HepG2 (cell line): Measurements from ENCODE around the gene MYLK. TPM values are rescaled to one million over a fixed set of nuclear protein-coding genes. Genes with fewer than 3 reads are reported as not detected.

Experiments used
- ATAC-seq: fragments of 200-7000 bp; cut with Tn5 transposase; 3 replicates; pipeline ENCODE4 v1.9.1; 2020; ENCODE audit warnings: mild to moderate bottlenecking, moderate library complexity
- BruUV-seq: library from RNA; stranded (reverse); fragments of 400-500 nt; replicated peaks from 2 replicates; lab custom pipeline; 2021; lab: Mats Ljungman, UMichigan
- CTCF ChIA-PET: fragments of 300-600 bp; formaldehyde crosslinking; extraction: SDS; loops from one replicate; lab custom pipeline; 2021; ENCODE audit warnings: low total read pairs, inconsistent platforms, low intra/inter-chr PET ratio; lab: Yijun Ruan, JAX
- POLR2A ChIA-PET: fragments of 350-600 bp; sonication (Branson Sonifier 250); formaldehyde crosslinking; loops from one replicate; lab custom pipeline; 2020; ENCODE audit warnings: antibody characterized with exemption, inconsistent platforms; lab: Yijun Ruan, JAX
- DNase-seq: peaks from one replicate; pipeline ENCODE4 v3.0.0-alpha.2; 2015; ENCODE audit warnings: low spot score
- FAIRE-seq: peaks from 3 replicates; lab custom pipeline; 2011; peaks lifted over from hg19 to GRCh38; lab: Jason Lieb, UNC
- H2AFZ ChIP-seq: one replicate; pipeline ENCODE4 v1.6.1; 2011; ENCODE audit warnings: low read length, inconsistent platforms
- H3K27ac ChIP-seq: fragments of 300-600 bp; 3 replicates; pipeline ENCODE4 v1.8.0; 2011; ENCODE audit warnings: mixed run types, mild to moderate bottlenecking, mixed read lengths, low read length, inconsistent platforms; ENCODE audit not compliant: insufficient read depth; ENCODE audit errors: extremely low read length
- H3K27me3 ChIP-seq, 2 experiments: fragments of 200-600 bp in 1 of 2; 2 replicates in 1 of 2; 3 replicates in 1 of 2; pipeline versions ENCODE4 v1.6.0 to v1.8.0; 2011; ENCODE audit warnings: low read length in 2 of 2, mild to moderate bottlenecking in 2 of 2, moderate library complexity in 2 of 2, inconsistent platforms in 1 of 2; ENCODE audit not compliant: insufficient read depth in 2 of 2, control insufficient read depth in 1 of 2
- H3K36me3 ChIP-seq, 2 experiments: fragments of 200-600 bp in 1 of 2; replicated peaks in 1 of 2; 2 replicates in 1 of 2; 3 replicates in 1 of 2; pipeline versions ENCODE4 v1.5.1 to v1.8.0; 2011; ENCODE audit warnings: low read length in 2 of 2, inconsistent platforms in 1 of 2; ENCODE audit not compliant: insufficient read depth in 2 of 2, control insufficient read depth in 1 of 2
- H3K4me1 ChIP-seq: 2 replicates; pipeline ENCODE4 v1.5.1; 2012; ENCODE audit warnings: low read length, inconsistent platforms; ENCODE audit not compliant: insufficient read depth
- H3K4me2 ChIP-seq: 2 replicates; pipeline ENCODE4 v1.6.0; 2011; ENCODE audit warnings: low read depth, low read length, inconsistent platforms
- H3K4me3 ChIP-seq, 3 experiments: fragments of 200-600 bp in 1 of 3; sonication (generic), shearing (Covaris generic) in 1 of 3; replicated peaks in 1 of 3; 2 replicates each; pipeline ENCODE4 v1.5.1; 2011 to 2016; ENCODE audit warnings: low read length in 3 of 3, inconsistent platforms in 2 of 3, low read depth in 2 of 3, mild to moderate bottlenecking in 2 of 3, control low read depth in 1 of 3, mixed read lengths in 1 of 3; ENCODE audit not compliant: insufficient read depth in 1 of 3
- H3K79me2 ChIP-seq: one replicate; pipeline ENCODE4 v1.6.1; 2011; ENCODE audit warnings: low read length, inconsistent platforms; ENCODE audit not compliant: insufficient read depth
- H3K9ac ChIP-seq: 2 replicates; pipeline ENCODE4 v1.6.0; 2011; ENCODE audit warnings: mild to moderate bottlenecking, low read depth, low read length, inconsistent platforms; ENCODE audit not compliant: insufficient read depth
- H3K9me3 ChIP-seq: 2 replicates; pipeline ENCODE4 v1.5.1; 2012; ENCODE audit warnings: mild to moderate bottlenecking, low read length
- H4K20me1 ChIP-seq: 2 replicates; pipeline ENCODE4 v1.6.0; 2011; ENCODE audit warnings: inconsistent platforms, mild to moderate bottlenecking, low read length, moderate library complexity; ENCODE audit not compliant: insufficient read depth
- ADNP ChIP-seq: sonication (generic); formaldehyde crosslinking; IDR thresholded peaks from 2 replicates; pipeline ENCODE4 v1.4.0; 2020; ENCODE audit warnings: missing genetic modification reagents
- AKNA ChIP-seq: sonication (generic); formaldehyde crosslinking; IDR thresholded peaks from 2 replicates; pipeline ENCODE4 v1.4.0; 2020; ENCODE audit warnings: missing genetic modification reagents, borderline replicate concordance
- GATAD2A ChIP-seq: IDR thresholded peaks from 2 replicates; pipeline ENCODE4 v1.6.1; 2016
- JDP2 ChIP-seq: sonication (generic); formaldehyde crosslinking; IDR thresholded peaks from 2 replicates; pipeline ENCODE4 v1.8.1; 2022; ENCODE audit warnings: missing genetic modification reagents, borderline replicate concordance
- MEIS1 ChIP-seq: sonication (generic); formaldehyde crosslinking; IDR thresholded peaks from 2 replicates; pipeline ENCODE4 v1.9.0; 2021; ENCODE audit warnings: mild to moderate bottlenecking, missing genetic modification reagents, moderate library complexity, borderline replicate concordance
- NR2F2 ChIP-seq: IDR thresholded peaks from 2 replicates; pipeline ENCODE4 v1.6.1; 2012; ENCODE audit warnings: low read depth, inconsistent platforms, borderline replicate concordance
- TRIM22 ChIP-seq: fragments of 450-650 bp; IDR thresholded peaks from 2 replicates; pipeline ENCODE4 v1.6.1; 2017
- U2AF1 ChIP-seq: fragments of 200-400 bp; formaldehyde crosslinking; optimal IDR thresholded peaks from 2 replicates; pipeline ENCODE3; 2017; ENCODE audit warnings: mild to moderate bottlenecking, low read depth, low read length
- ZBTB7B ChIP-seq: sonication (generic); formaldehyde crosslinking; IDR thresholded peaks from 2 replicates; pipeline ENCODE4 v1.4.0; 2020; ENCODE audit warnings: missing genetic modification reagents
- ZBTB8A ChIP-seq: sonication (generic); formaldehyde crosslinking; IDR thresholded peaks from 2 replicates; pipeline ENCODE4 v1.4.0; 2020; ENCODE audit warnings: mild to moderate bottlenecking, low read depth, missing genetic modification reagents, borderline replicate concordance
- ZNF10 ChIP-seq: sonication (generic); formaldehyde crosslinking; IDR thresholded peaks from 2 replicates; pipeline ENCODE4 v1.4.0; 2020; ENCODE audit warnings: mild to moderate bottlenecking, low read depth, missing genetic modification reagents, borderline replicate concordance
- ZNF124 ChIP-seq: sonication (generic); formaldehyde crosslinking; IDR thresholded peaks from 2 replicates; pipeline ENCODE4 v1.4.0; 2020; ENCODE audit warnings: missing genetic modification reagents
- ZNF589 ChIP-seq: sonication (generic); formaldehyde crosslinking; conservative IDR thresholded peaks from 2 replicates; pipeline ENCODE4 v1.8.0; 2022; ENCODE audit warnings: mild to moderate bottlenecking, moderate library complexity, missing genetic modification reagents
- ZNF660 ChIP-seq: sonication (generic); formaldehyde crosslinking; IDR thresholded peaks from 2 replicates; pipeline ENCODE4 v1.5.1; 2020; ENCODE audit warnings: mild to moderate bottlenecking, low read depth, missing genetic modification reagents, borderline replicate concordance
- ZSCAN30 ChIP-seq: sonication (generic); formaldehyde crosslinking; IDR thresholded peaks from 2 replicates; pipeline ENCODE4 v1.5.0; 2020; ENCODE audit warnings: mild to moderate bottlenecking, missing genetic modification reagents
- WGBS: methylation state at CpG from one replicate; pipeline ENCODE4 v1.1.6; 2017; ENCODE audit warnings: low lambda C conversion rate; 5-methylcytosine and 5-hydroxymethylcytosine counted together
- in situ Hi-C: cut with HindIII; loops from 2 replicates; pipeline ENCODE4 v1.10.0; 2017; ENCODE audit warnings: low pct_unique_long_range_greater_than_20kb; ENCODE audit not compliant: extremely low pct_ligation_motif_present
- intact Hi-C: fragments of 100-400 bp; cut with micrococcal nuclease; formaldehyde crosslinking; loops from one replicate; pipeline ENCODE4 v1.10.0; 2022; ENCODE audit not compliant: unreplicated experiment
- polyA plus RNA-seq, 8 experiments: library from polyadenylated mRNA; depleted of rRNA in 3 of 8; stranded (reverse) in 7 of 8; unstranded in 1 of 8; fragments of >200 nt; fragmentation: Illumina TruSeq in 4 of 8; extraction: Trizol in 4 of 8; gene quantifications; 2 replicates each; pipeline versions ENCODE4 v1.2.1 to v1.2.3, GENCODE V29; 2011 to 2016; ENCODE audit warnings: low read depth in 4 of 8, missing spikeins in 1 of 8, mixed read lengths in 1 of 8; ENCODE audit not compliant: insufficient read depth in 1 of 8
- total RNA-seq, 5 experiments: library from RNA; depleted of rRNA; stranded (reverse); fragments of >200 nt; fragmentation: Illumina TruSeq; extraction: Trizol; gene quantifications; 2 replicates each; pipeline ENCODE4 v1.2.3, GENCODE V29; 2016; ENCODE audit warnings: low read depth in 1 of 5
- TF ChIP-seq, protein P1 (sequence below): sonication (generic); formaldehyde crosslinking; IDR thresholded peaks from 2 replicates; pipeline ENCODE4 v1.5.1; 2020; ENCODE audit warnings: missing genetic modification reagents, mild to moderate bottlenecking, borderline replicate concordance
- TF ChIP-seq, protein P2 (sequence below): sonication (generic); formaldehyde crosslinking; IDR thresholded peaks from 2 replicates; pipeline ENCODE4 v1.8.0; 2022; ENCODE audit warnings: missing genetic modification reagents, mild to moderate bottlenecking, borderline replicate concordance

MYLK gene
- total and polyA plus RNA-seq, 2 of the 13 experiments (the other 11 are each of a cell fraction or from before 2014, with no cell fraction given): 10.6 to 34.9 TPM

- Histone ChIP-seq H3K36me3 (peaks cover 5 to 30% of the 10 kb centered on the region in 2 experiments; a peak in 4 of 5 replicates), H3K27ac (no peak overlapping the region), H4K20me1 (no peaks in the 10 kb centered on the region), H3K4me2 (no peak overlapping the region), H3K9me3 (no peaks in the 10 kb centered on the region), H3K4me3 (no peak overlapping the region), H3K4me1 (peaks cover 44% of the 10 kb centered on the region), H2AFZ (no peak overlapping the region), H3K9ac (no peak overlapping the region), H3K79me2 (no peaks in the 10 kb centered on the region), H3K27me3 (no peaks in the 10 kb centered on the region)
- in situ Hi-C loops: no loop called here
- 86% methylated on average over 2 of the region's 2 CpGs for WGBS
- ChIA-PET POLR2A (no interaction called here), CTCF (no interaction called here)
- ATAC-seq: no peak
- BruUV-seq: no TSS peak
- FAIRE-seq: no peak
- no peak for TF ChIP-seq ZBTB7B
- TF ChIP-seq AKNA (CRISPR knock-in tag): no peak
- TF ChIP-seq ZSCAN30 (CRISPR knock-in tag): no peak
- TF ChIP-seq ZNF124: no peak
- no peak for TF ChIP-seq ADNP (CRISPR knock-in tag)
- TF ChIP-seq JDP2 (CRISPR knock-in tag): no peak
- no peak for TF ChIP-seq ZNF589
- no peak for TF ChIP-seq NR2F2
- TF ChIP-seq, protein P1, sequence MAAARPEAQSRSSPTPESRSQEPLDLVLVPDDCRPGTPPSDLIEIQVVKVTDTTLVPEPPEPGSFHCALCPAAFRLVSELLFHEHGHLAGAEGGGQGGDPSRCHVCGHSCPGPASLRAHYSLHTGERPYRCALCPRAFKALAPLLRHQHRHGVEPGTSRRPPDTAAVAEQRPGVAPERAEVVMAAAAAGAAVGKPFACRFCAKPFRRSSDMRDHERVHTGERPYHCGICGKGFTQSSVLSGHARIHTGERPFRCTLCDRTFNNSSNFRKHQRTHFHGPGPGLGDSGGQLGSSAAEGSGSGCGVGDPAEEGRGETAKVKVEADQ (CRISPR knock-in tag): no peak
- TF ChIP-seq U2AF1: no peak
- no peak for TF ChIP-seq TRIM22
- no peak for TF ChIP-seq MEIS1 (CRISPR knock-in tag)
- TF ChIP-seq GATAD2A (CRISPR knock-in tag): no peak
- TF ChIP-seq ZBTB8A (CRISPR knock-in tag): no peak
- TF ChIP-seq ZNF660 (CRISPR knock-in tag): no peak
- TF ChIP-seq ZNF10 (CRISPR knock-in tag): no peak
- TF ChIP-seq, protein P2, sequence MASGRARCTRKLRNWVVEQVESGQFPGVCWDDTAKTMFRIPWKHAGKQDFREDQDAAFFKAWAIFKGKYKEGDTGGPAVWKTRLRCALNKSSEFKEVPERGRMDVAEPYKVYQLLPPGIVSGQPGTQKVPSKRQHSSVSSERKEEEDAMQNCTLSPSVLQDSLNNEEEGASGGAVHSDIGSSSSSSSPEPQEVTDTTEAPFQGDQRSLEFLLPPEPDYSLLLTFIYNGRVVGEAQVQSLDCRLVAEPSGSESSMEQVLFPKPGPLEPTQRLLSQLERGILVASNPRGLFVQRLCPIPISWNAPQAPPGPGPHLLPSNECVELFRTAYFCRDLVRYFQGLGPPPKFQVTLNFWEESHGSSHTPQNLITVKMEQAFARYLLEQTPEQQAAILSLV: no peak
- DNase-seq: no peak
- intact Hi-C loops: loop anchor here (2.0 kb wide), 1 partner anchor 41 kb away; no protein-coding TSS in a partner anchor
Measured at GRCh38 chr3:123693584-123694190, 190.4 kb downstream of the MYLK start.
